Tibial nerve (tissue), 4 donors: ENCODE results near the gene PKP2. TPM values are rescaled to one million over a fixed set of nuclear protein-coding genes. Genes with fewer than 3 reads are reported as not detected.

Experiments used
- DNase-seq, 2 donors: peaks; one replicate each; pipeline ENCODE4 v3.0.0-alpha.2; 2019; ENCODE audit warnings: low spot score in 2 of 2
- H3K27ac ChIP-seq, 4 donors: fragments of 200-600 bp; sonication (generic) in 3 of 4; one replicate each; pipeline ENCODE4 v1.5.1; 2017 to 2019; ENCODE audit warnings: mild to moderate bottlenecking in 1 of 4
- H3K27me3 ChIP-seq, 2 donors: fragments of 200-600 bp; sonication (generic) in 1 of 2; one replicate each; pipeline versions ENCODE4 v1.5.1 to v1.6.0; 2017 to 2019
- H3K36me3 ChIP-seq, 3 donors: fragments of 200-600 bp; sonication (generic); one replicate each; pipeline ENCODE4 v1.5.1; 2018 to 2019
- H3K4me1 ChIP-seq, 4 donors: fragments of 200-600 bp; sonication (generic) in 3 of 4; one replicate each; pipeline ENCODE4 v1.5.1; 2017 to 2019
- H3K4me3 ChIP-seq, 4 donors: fragments of 200-600 bp; sonication (generic) in 3 of 4; one replicate each; pipeline ENCODE4 v1.5.1; 2017 to 2019; ENCODE audit warnings: mild to moderate bottlenecking in 1 of 4, moderate library complexity in 1 of 4
- H3K9me3 ChIP-seq, 4 donors: fragments of 200-600 bp; sonication (generic) in 3 of 4; one replicate each; pipeline ENCODE4 v1.5.1; 2017 to 2019
- CTCF ChIP-seq, 5 experiments: fragments of 200-600 bp in 3 of 5; fragments of 450-650 bp in 2 of 5; sonication (generic) in 3 of 5; IDR thresholded peaks; one replicate each; pipeline ENCODE4 v1.5.1; 2016 to 2019; ENCODE audit warnings: antibody characterized with exemption in 5 of 5, mild to moderate bottlenecking in 3 of 5, moderate library complexity in 2 of 5
- EP300 ChIP-seq, 2 donors: sonication (generic); formaldehyde crosslinking; IDR thresholded peaks; one replicate each; pipeline ENCODE4 v1.6.1; 2017; ENCODE audit warnings: antibody characterized with exemption in 2 of 2, mild to moderate bottlenecking in 1 of 2
- POLR2A ChIP-seq, 2 donors: fragments of 450-650 bp; IDR thresholded peaks; one replicate each; pipeline ENCODE4 v1.6.1; 2017; ENCODE audit warnings: antibody characterized with exemption in 2 of 2, mild to moderate bottlenecking in 2 of 2, moderate library complexity in 2 of 2
- WGBS, 2 donors: methylation state at CpG; one replicate each; pipeline ENCODE4 v1.1.5; 2018; 5-methylcytosine and 5-hydroxymethylcytosine counted together
- total RNA-seq, 4 donors: library from RNA; depleted of rRNA; stranded (reverse); fragments of >200 nt; gene quantifications; one replicate each; pipeline ENCODE4 v1.1.0, GENCODE V29; 2016

The PKP2 gene
- total RNA-seq, 4 donors from 2014 or later, result 35.0 to 45.0 (median 42.5) TPM

- peaks cover 0 to 23% (median 0%) of the 10 kb centered on the region in 3 donors for H3K36me3 ChIP-seq
- WGBS, 2 donors, result 33 to 55% methylated on average over 4 of the region's 4 CpGs
- H3K9me3 ChIP-seq, result no peaks in the 10 kb centered on the region
- TF ChIP-seq CTCF (IDR thresholded peaks at IDR 0.05) (no peak), EP300 (IDR thresholded peaks at IDR 0.05) (no peak), POLR2A (IDR thresholded peaks at IDR 0.05) (no peak)
- H3K4me3 ChIP-seq, result no peak overlapping the region
- no peaks in the 10 kb centered on the region for H3K27me3 ChIP-seq
- H3K4me1 ChIP-seq, result peaks cover 0 to 15% (median 0%) of the 10 kb centered on the region in 4 donors
- DNase-seq, result no peak
- H3K27ac ChIP-seq, result no peak overlapping the region
These were observed 56.7 kb downstream of the PKP2 start for GRCh38 chr12:32839828-32840227.

- no peak for DNase-seq
- H3K9me3 ChIP-seq, result no peaks in the 10 kb centered on the region
- TF ChIP-seq EP300 (IDR thresholded peaks at IDR 0.05), result no peak
- no peak for TF ChIP-seq POLR2A (IDR thresholded peaks at IDR 0.05)
- TF ChIP-seq CTCF (IDR thresholded peaks at IDR 0.05), result no peak
- H3K27ac ChIP-seq, result no peak overlapping the region
- H3K36me3 ChIP-seq, result peaks cover 0 to 23% (median 0%) of the 10 kb centered on the region in 3 donors
- WGBS, 2 donors, result 96 to 98% methylated on average over 5 of the region's 5 CpGs
- no peaks in the 10 kb centered on the region for H3K4me1 ChIP-seq
- no peak overlapping the region for H3K4me3 ChIP-seq
- no peaks in the 10 kb centered on the region for H3K27me3 ChIP-seq
These were observed 58.6 kb downstream of the PKP2 start for GRCh38 chr12:32837974-32838373.

- Histone ChIP-seq H3K36me3 (peaks cover 0 to 23% (median 0%) of the 10 kb centered on the region in 3 donors), H3K4me3 (no peak overlapping the region), H3K27ac (no peak overlapping the region), H3K9me3 (no peaks in the 10 kb centered on the region), H3K27me3 (no peaks in the 10 kb centered on the region), H3K4me1 (no peaks in the 10 kb centered on the region)
- no peak for DNase-seq
- WGBS, 2 donors, result 81 to 90% methylated on average over 3 of the region's 3 CpGs
- TF ChIP-seq EP300 (IDR thresholded peaks at IDR 0.05), result no peak
- no peak for TF ChIP-seq CTCF (IDR thresholded peaks at IDR 0.05)
- TF ChIP-seq POLR2A (IDR thresholded peaks at IDR 0.05), result no peak
These were observed 59.9 kb downstream of the PKP2 start for GRCh38 chr12:32836710-32837109.

GRCh38 chr12:32834122-32834521 is 62.5 kb downstream of the PKP2 start:
- TF ChIP-seq POLR2A (IDR thresholded peaks at IDR 0.05) (no peak), CTCF (IDR thresholded peaks at IDR 0.05) (no peak), EP300 (IDR thresholded peaks at IDR 0.05) (no peak)
- DNase-seq, result no peak
- Histone ChIP-seq H3K27ac (no peak overlapping the region), H3K4me3 (no peak overlapping the region), H3K27me3 (no peaks in the 10 kb centered on the region), H3K9me3 (no peaks in the 10 kb centered on the region), H3K36me3 (peaks cover 0 to 19% (median 0%) of the 10 kb centered on the region in 3 donors), H3K4me1 (no peaks in the 10 kb centered on the region)
- 89 to 95% methylated on average over 2 of the region's 2 CpGs for WGBS, 2 donors

- no peaks in the 10 kb centered on the region for H3K27me3 ChIP-seq
- H3K9me3 ChIP-seq, result no peaks in the 10 kb centered on the region
- peaks cover 0 to 16% (median 0%) of the 10 kb centered on the region in 3 donors for H3K36me3 ChIP-seq
- no peak overlapping the region for H3K4me3 ChIP-seq
- no peak overlapping the region for H3K27ac ChIP-seq
- no peaks in the 10 kb centered on the region for H3K4me1 ChIP-seq
- no peak for DNase-seq
- TF ChIP-seq POLR2A (IDR thresholded peaks at IDR 0.05) (no peak), CTCF (IDR thresholded peaks at IDR 0.05) (no peak), EP300 (IDR thresholded peaks at IDR 0.05) (no peak)
- WGBS, 2 donors, result 74 to 78% methylated on average over 2 of the region's 2 CpGs
These were observed 68.0 kb downstream of the PKP2 start for GRCh38 chr12:32828552-32828951.
